Activated CD4-positive, alpha-beta memory T cell treated with anti-CD3 and anti-CD28 coated beads for 36 hours (primary cell): ENCODE data around the gene UBE2D1. TPM values are rescaled to one million over a fixed set of nuclear protein-coding genes. Genes with fewer than 3 reads are reported as not detected.
A peak's percentile ranks its signal among the peaks of the same experiment; 100 is the strongest.
"Not testable (repeated sequence)": the region's sequence is repeated elsewhere in the genome, so short reads cannot be mapped to it uniquely, and the experiment has no call there.

Source experiments
- CTCF ChIA-PET: fragments of 350-600 bp; sonication (Branson Sonifier 250); formaldehyde crosslinking; loops from one replicate; lab custom pipeline; 2021; ENCODE audit warnings: antibody characterized with exemption, inconsistent platforms; lab: Charles Lee
- POLR2A ChIA-PET: fragments of 350-600 bp; sonication (Branson Sonifier 250); formaldehyde crosslinking; loops from one replicate; lab custom pipeline; 2021; ENCODE audit warnings: antibody characterized with exemption; lab: Charles Lee
- DNase-seq: peaks from one replicate; pipeline ENCODE4 v3.0.0-alpha.2; 2020
- H3K27ac Mint-ChIP-seq: one replicate; pipeline ENCODE4 v1.8.0; 2021; ENCODE audit warnings: mixed read lengths
- H3K27me3 Mint-ChIP-seq: one replicate; pipeline ENCODE4 v1.8.0; 2021; ENCODE audit warnings: mixed read lengths
- H3K36me3 Mint-ChIP-seq: one replicate; pipeline ENCODE4 v1.8.0; 2021; ENCODE audit warnings: mixed read lengths
- H3K4me1 Mint-ChIP-seq: one replicate; pipeline ENCODE4 v1.8.0; 2021; ENCODE audit warnings: low read depth, mixed read lengths
- H3K4me3 Mint-ChIP-seq: one replicate; pipeline ENCODE4 v1.8.0; 2021; ENCODE audit warnings: mild to moderate bottlenecking, mixed read lengths
- H3K9me3 Mint-ChIP-seq: one replicate; pipeline ENCODE4 v1.8.0; 2021; ENCODE audit warnings: mixed read lengths
- intact Hi-C: fragments of 100-400 bp; cut with micrococcal nuclease; formaldehyde crosslinking; loops from one replicate; pipeline ENCODE4 v1.15.1; 2023
- total RNA-seq, 2 experiments: library from RNA; stranded (reverse); gene quantifications; one replicate each; pipeline ENCODE4 v1.2.3, GENCODE V29; 2021

Gene UBE2D1
- total RNA-seq, 2 experiments from 2014 or later: 14.5 to 14.8 TPM

GRCh38 chr10:58412502-58412961 lies 77.7 kb downstream of the UBE2D1 start:
- Mint-ChIP-seq H3K27ac (no peak overlapping the region), H3K4me1 (no peaks in the 10 kb centered on the region), H3K36me3 (no peaks in the 10 kb centered on the region), H3K4me3 (no peak overlapping the region), H3K9me3 (no peaks in the 10 kb centered on the region), H3K27me3 (peaks cover 7% of the 10 kb centered on the region)
- ChIA-PET POLR2A (no interaction called here), CTCF (no interaction called here)
- intact Hi-C loops: no loop called here
- no peak for DNase-seq

- H3K36me3 Mint-ChIP-seq: no peaks in the 10 kb centered on the region
- DNase-seq: no peak
- no peak overlapping the region for H3K27ac Mint-ChIP-seq
- peaks cover 9% of the 10 kb centered on the region for H3K9me3 Mint-ChIP-seq
- CTCF ChIA-PET: interaction anchor here (0.6 to 1.3 kb wide), 2 partner anchors 30 to 454 kb away, joined by 3 read pairs; partner anchors contain the start of gene TFAM
- POLR2A ChIA-PET: no interaction called here
- H3K4me3 Mint-ChIP-seq: no peak overlapping the region
- peaks cover 7% of the 10 kb centered on the region for H3K27me3 Mint-ChIP-seq
- intact Hi-C loops: no loop called here
- no peaks in the 10 kb centered on the region for H3K4me1 Mint-ChIP-seq
Observed at GRCh38 chr10:58414270-58415041, 79.7 kb downstream of the UBE2D1 start.

- CTCF ChIA-PET: no interaction called here
- H3K27ac Mint-ChIP-seq: no peak overlapping the region
- no peaks in the 10 kb centered on the region for H3K36me3 Mint-ChIP-seq
- peaks cover 9% of the 10 kb centered on the region for H3K27me3 Mint-ChIP-seq
- POLR2A ChIA-PET: no interaction called here
- H3K9me3 Mint-ChIP-seq: peaks cover 11% of the 10 kb centered on the region
- DNase-seq: no peak
- intact Hi-C loops: no loop called here
- no peak overlapping the region for H3K4me3 Mint-ChIP-seq
- H3K4me1 Mint-ChIP-seq: no peaks in the 10 kb centered on the region
Observed at GRCh38 chr10:58415757-58416156, 81.0 kb downstream of the UBE2D1 start.

GRCh38 chr10:58417902-58418301 lies 83.1 kb downstream of the UBE2D1 start:
- peaks cover 11% of the 10 kb centered on the region for H3K9me3 Mint-ChIP-seq
- H3K36me3 Mint-ChIP-seq, CTCF ChIA-PET, DNase-seq, H3K4me3 Mint-ChIP-seq, H3K4me1 Mint-ChIP-seq, intact Hi-C loops, POLR2A ChIA-PET: not testable (repeated sequence)
- peaks cover 14% of the 10 kb centered on the region for H3K27me3 Mint-ChIP-seq
- peak overlapping the region; percentile 5 for H3K27ac Mint-ChIP-seq

Other genes starting within 250 kb of the UBE2D1 start
- gene IPMK, start 67.1 kb upstream of the UBE2D1 start, total RNA-seq: 1 to 10 TPM; 5.6 to 5.7 TPM
- 10 to 100 TPM; 42.3 to 44.0 TPM for gene CISD1, start 65.8 kb upstream of the UBE2D1 start, total RNA-seq
- gene TFAM, start 50.4 kb downstream of the UBE2D1 start, total RNA-seq: 10 to 100 TPM; 85.4 to 92.5 TPM
- not detected for gene BICC1, start 177.9 kb downstream of the UBE2D1 start, total RNA-seq